Lower leg skin (tissue), 4 donors: ENCODE data around the gene THSD8. TPM values are rescaled to one million over a fixed set of nuclear protein-coding genes. Genes with fewer than 3 reads are reported as not detected.

ENCODE experiments used
- DNase-seq, 2 donors: peaks; one replicate each; pipeline ENCODE4 v3.0.0-alpha.2; 2019; ENCODE audit warnings: low spot score in 2 of 2
- H3K4me3 ChIP-seq: fragments of 200-600 bp; sonication (generic); 2 replicates; pipeline ENCODE4 v1.5.1; 2017; ENCODE audit warnings: mild to moderate bottlenecking, low read depth; ENCODE audit not compliant: poor library complexity, severe bottlenecking
- POLR2A ChIP-seq, 2 donors: fragments of 450-650 bp; IDR thresholded peaks; one replicate each; pipeline ENCODE4 v1.6.1; 2016 to 2017; ENCODE audit warnings: antibody characterized with exemption in 2 of 2, mild to moderate bottlenecking in 1 of 2, moderate library complexity in 1 of 2
- WGBS, 2 donors: methylation state at CpG; one replicate each; pipeline ENCODE4 v1.1.5; 2018; 5-methylcytosine and 5-hydroxymethylcytosine counted together
- intact Hi-C: fragments of 100-400 bp; cut with DNase I; formaldehyde crosslinking; loops from one replicate; pipeline ENCODE4 v1.15.0; 2023; ENCODE audit warnings: low total_unique reads
- total RNA-seq, 4 donors: library from RNA; depleted of rRNA; stranded (reverse); fragments of >200 nt; gene quantifications; one replicate each; pipeline ENCODE4 v1.1.0, GENCODE V29; 2016
- TF ChIP-seq, protein P1 (sequence below), 3 donors: fragments of 450-650 bp; IDR thresholded peaks; one replicate each; pipeline ENCODE4 v1.5.1; 2016; ENCODE audit warnings: antibody characterized with exemption in 3 of 3, mild to moderate bottlenecking in 3 of 3, moderate library complexity in 2 of 3

THSD8 gene
- total RNA-seq, 4 donors from 2014 or later: 1.6 TPM; not detected in 3

DNA sequence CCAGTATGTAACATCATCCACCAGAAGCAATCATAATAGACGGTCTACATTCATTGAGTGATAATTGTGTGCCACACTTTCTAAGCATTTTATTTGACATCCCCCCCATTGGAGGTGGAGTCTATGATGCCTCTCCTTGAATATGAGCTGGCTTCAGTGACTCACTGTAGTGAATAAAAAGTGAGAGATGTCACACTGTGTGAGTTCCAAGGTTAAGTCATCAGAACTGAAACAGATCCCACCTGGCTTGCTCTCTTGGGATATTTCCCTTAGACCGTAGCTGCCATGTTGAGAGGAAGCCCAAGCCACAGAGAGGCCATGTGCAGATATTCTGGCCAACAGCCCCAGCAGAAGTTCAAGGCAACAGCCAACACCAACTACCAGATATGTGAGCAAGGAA is 19.9 kb downstream of the THSD8 start:
- intact Hi-C loops: no loop called here
- 83 to 90% methylated on average over 2 of the region's 2 CpGs for WGBS, 2 donors
- no peak for TF ChIP-seq POLR2A (IDR thresholded peaks at IDR 0.05)
- TF ChIP-seq, protein P1, sequence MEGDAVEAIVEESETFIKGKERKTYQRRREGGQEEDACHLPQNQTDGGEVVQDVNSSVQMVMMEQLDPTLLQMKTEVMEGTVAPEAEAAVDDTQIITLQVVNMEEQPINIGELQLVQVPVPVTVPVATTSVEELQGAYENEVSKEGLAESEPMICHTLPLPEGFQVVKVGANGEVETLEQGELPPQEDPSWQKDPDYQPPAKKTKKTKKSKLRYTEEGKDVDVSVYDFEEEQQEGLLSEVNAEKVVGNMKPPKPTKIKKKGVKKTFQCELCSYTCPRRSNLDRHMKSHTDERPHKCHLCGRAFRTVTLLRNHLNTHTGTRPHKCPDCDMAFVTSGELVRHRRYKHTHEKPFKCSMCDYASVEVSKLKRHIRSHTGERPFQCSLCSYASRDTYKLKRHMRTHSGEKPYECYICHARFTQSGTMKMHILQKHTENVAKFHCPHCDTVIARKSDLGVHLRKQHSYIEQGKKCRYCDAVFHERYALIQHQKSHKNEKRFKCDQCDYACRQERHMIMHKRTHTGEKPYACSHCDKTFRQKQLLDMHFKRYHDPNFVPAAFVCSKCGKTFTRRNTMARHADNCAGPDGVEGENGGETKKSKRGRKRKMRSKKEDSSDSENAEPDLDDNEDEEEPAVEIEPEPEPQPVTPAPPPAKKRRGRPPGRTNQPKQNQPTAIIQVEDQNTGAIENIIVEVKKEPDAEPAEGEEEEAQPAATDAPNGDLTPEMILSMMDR (IDR thresholded peaks at IDR 0.05): no peak

DNA sequence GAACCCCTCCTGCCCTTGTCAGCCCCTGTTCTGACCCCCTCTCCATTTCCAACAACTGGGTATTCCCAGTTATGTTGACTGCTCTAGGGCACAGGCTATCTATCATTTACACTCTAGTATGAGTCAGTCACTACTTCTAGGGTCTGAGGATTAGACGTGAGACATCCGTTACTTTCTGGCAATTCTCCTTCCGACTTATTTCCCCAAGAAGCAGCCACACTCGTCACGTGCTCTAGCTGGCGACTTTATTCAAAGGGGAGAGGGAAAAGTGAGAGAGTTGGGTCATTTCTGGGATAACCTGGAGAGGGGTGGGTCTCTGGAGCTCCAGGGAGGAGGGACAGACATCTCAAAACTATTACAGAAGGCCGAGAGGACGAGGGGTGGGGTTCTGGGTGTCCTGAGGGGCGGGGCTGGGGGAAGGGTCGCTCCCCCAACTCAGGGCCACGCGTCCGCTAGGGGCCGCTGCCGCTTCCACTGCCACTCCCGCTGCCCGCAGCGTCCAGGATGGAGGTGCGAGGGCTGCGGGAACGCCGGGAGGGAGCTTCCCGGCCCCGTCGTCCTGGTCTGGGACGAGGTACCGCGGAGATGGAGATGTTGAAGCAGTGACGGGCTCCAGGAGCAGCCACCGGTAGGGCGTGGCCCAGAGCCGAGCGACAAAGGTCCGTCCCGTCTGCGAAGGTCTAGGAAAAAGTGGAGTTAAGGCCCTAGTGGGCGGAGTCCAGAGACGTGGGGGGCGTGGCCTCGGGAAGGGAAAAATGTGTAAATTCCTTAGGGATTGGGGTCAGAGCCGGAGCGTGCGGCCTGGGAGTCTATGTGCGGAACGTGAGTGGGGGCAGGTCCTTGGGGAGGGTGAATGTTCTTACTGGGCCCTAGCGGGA is 23.6 kb downstream of the THSD8 start:
- intact Hi-C loops: no loop called here
- 7% methylated on average over 45 to 46 of the region's 46 CpGs for WGBS, 2 donors
- TF ChIP-seq, protein P1 (IDR thresholded peaks at IDR 0.05): no peak
- no peak for TF ChIP-seq POLR2A (IDR thresholded peaks at IDR 0.05)
- no peak overlapping the region for H3K4me3 ChIP-seq
- no peak for DNase-seq

More for the DNA sequence above, 19.9 kb downstream of the THSD8 start:
- no peak overlapping the region for H3K4me3 ChIP-seq
- no peak for DNase-seq

DNA sequence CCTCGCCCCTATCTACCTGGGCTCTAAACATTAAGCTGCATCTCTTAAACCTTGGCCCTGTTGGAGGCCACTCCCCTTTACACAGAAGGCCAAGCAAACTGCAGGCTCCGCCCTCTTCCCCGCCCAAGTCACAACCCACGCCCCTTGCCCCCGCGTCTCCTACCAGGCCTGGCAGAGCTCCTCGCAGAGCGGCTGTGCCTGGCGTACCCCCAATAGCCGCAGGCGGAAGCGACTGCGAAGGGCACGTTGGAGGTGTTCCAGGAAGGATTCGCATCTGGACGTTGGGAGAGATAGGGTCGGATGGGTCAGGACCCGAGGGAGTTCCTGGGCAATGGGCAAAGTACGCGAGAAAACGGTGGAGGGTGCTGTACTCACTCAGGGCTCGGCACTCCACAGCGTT is 26.6 kb downstream of the THSD8 start:
- no peak for DNase-seq
- TF ChIP-seq POLR2A (IDR thresholded peaks at IDR 0.05): no peak
- TF ChIP-seq, protein P1 (IDR thresholded peaks at IDR 0.05): no peak
- H3K4me3 ChIP-seq: no peak overlapping the region
- 9% methylated on average over 22 to 23 of the region's 23 CpGs for WGBS, 2 donors
- intact Hi-C loops: no loop called here

DNA sequence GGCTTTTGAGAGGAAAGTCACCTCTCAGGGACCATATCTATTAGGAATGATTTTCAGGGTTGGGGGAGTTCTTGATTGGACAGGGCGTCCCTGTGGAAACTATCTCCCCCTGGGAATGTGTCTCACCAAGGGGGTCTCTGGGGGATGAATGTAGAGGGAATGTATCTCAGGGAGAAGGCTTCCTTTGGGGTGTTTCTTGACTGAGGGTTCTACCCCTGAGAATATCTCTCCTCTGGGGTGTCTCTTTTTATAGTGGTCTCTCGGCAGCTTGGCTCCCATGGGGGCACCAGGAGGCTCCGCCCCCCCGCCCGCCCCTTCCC is 31.5 kb downstream of the THSD8 start:
- WGBS, 2 donors: 0 to 1% methylated on average over 3 to 5 of the region's 5 CpGs
- DNase-seq: no peak
- intact Hi-C loops: no loop called here
- no peak overlapping the region for H3K4me3 ChIP-seq
- no peak for TF ChIP-seq POLR2A (IDR thresholded peaks at IDR 0.05)
- TF ChIP-seq, protein P1 (IDR thresholded peaks at IDR 0.05): no peak

DNA sequence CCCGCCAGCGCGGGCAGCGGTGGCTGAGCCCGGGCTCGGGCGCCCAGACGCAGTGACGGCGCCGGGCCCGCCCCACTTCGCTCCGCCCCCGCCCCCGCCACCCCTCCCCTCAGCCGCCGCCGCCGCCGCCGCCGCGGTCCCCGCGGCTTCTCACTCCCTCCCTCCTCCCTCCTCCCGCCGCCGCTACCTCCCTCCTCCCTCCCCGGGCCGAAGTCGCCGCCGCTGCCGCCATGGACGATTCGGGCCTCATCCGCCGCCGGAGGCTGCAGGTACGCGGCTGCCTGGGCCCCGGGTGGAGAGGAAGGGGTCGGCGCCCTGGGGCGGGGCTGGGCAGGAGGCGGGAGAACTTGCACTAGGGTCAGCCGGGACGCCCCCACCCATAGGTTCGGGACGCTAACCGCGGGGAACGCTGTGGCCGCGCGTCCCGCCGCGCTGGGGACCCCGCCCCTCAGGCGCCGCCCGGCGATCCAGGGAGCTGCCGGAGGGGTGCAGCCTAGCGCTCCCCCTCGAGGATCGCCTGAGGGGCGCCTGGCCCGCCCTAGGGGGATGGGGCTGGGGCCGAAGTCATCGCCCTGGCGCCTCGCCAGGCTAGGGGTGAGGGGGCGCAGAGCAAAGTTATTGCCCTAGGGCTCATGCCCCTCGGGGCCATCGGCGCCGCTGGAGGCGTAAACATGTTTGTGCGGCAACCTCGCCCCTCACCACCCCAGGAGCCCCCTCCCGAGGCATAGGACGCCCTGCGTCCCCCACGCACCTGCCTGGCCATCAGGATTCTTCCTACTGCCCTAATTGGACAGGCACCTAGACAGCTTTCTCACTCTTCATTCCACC is 32.1 kb downstream of the THSD8 start:
- intact Hi-C loops: no loop called here
- WGBS, 2 donors: 1 to 2% methylated on average over 7 to 36 of the region's 87 CpGs
- no peak for DNase-seq
- no peak overlapping the region for H3K4me3 ChIP-seq
- TF ChIP-seq, protein P1 (IDR thresholded peaks at IDR 0.05): no peak
- no peak for TF ChIP-seq POLR2A (IDR thresholded peaks at IDR 0.05)
